Measurements from ENCODE around the gene ALCAM. TPM values are rescaled to one million over a fixed set of nuclear protein-coding genes. Genes with fewer than 3 reads are reported as not detected.

The ALCAM gene
- total and polyA plus RNA-seq, 8 donors: 11.3 to 121 (median 50.7) TPM

GRCh38 chr3:105347625-105348302, 18.9 kb upstream of the ALCAM start:
- H3K27ac ChIP-seq: no peak overlapping the region
- H3K36me3 ChIP-seq: no peaks in the 10 kb centered on the region
- no peaks in the 10 kb centered on the region for H3K27me3 ChIP-seq
- no peak overlapping the region for H3K4me3 ChIP-seq
- no peaks in the 10 kb centered on the region for H3K4me1 ChIP-seq
- DNase-seq: no peak
- WGBS, 5 donors: 89 to 97% (median 93%) methylated on average over 3 of the region's 3 CpGs
- H3K9me3 ChIP-seq: no peaks in the 10 kb centered on the region
- TF ChIP-seq, protein P1, sequence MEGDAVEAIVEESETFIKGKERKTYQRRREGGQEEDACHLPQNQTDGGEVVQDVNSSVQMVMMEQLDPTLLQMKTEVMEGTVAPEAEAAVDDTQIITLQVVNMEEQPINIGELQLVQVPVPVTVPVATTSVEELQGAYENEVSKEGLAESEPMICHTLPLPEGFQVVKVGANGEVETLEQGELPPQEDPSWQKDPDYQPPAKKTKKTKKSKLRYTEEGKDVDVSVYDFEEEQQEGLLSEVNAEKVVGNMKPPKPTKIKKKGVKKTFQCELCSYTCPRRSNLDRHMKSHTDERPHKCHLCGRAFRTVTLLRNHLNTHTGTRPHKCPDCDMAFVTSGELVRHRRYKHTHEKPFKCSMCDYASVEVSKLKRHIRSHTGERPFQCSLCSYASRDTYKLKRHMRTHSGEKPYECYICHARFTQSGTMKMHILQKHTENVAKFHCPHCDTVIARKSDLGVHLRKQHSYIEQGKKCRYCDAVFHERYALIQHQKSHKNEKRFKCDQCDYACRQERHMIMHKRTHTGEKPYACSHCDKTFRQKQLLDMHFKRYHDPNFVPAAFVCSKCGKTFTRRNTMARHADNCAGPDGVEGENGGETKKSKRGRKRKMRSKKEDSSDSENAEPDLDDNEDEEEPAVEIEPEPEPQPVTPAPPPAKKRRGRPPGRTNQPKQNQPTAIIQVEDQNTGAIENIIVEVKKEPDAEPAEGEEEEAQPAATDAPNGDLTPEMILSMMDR (IDR thresholded peaks at IDR 0.05): no peak
- TF ChIP-seq POLR2A (IDR thresholded peaks at IDR 0.05) (no peak), EP300 (IDR thresholded peaks at IDR 0.05) (no peak), POLR2AphosphoS5 (IDR thresholded peaks at IDR 0.05) (no peak)
- intact Hi-C loops (cut with DNase I; ENCODE audit: low total_unique reads): no loop called here

DNA sequence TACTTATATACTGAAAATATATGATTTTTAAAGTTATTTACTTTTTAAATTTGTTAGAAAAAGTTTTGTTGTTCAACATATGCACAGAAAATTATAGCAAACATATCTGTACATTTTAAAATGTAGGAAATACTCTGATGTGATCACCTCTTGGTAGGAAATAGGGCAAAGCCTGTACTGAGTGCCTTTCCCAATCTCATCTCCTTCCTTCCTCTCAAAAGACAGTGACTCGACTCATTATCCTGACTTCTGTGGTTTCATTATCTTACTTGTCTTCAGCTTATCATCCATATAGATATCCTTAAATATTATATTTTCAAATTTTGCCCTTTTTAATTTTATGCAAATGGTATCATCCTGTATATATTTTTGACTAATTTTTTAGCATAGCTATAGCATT, 18.4 kb upstream of the ALCAM start:
- H3K4me3 ChIP-seq: no peak overlapping the region
- H3K27me3 ChIP-seq: peaks cover 0 to under 1% (median 0%) of the 10 kb centered on the region in 3 donors
- H3K36me3 ChIP-seq: no peaks in the 10 kb centered on the region
- no peak overlapping the region for H3K27ac ChIP-seq
- no peak for TF ChIP-seq POLR2A (IDR thresholded peaks at IDR 0.05)
- no peak for DNase-seq
- no peaks in the 10 kb centered on the region for H3K9me3 ChIP-seq
- intact Hi-C loops (cut with DNase I; ENCODE audit: low total_unique reads): no loop called here
- 53 to 83% (median 74%) methylated on average over 1 of the region's 1 CpG for WGBS, 5 donors
- H3K4me1 ChIP-seq: peaks cover 0 to 1% (median under 1%) of the 10 kb centered on the region in 4 donors

- peaks cover 0 to 14% (median 9%) of the 10 kb centered on the region in 3 donors for H3K27me3 ChIP-seq
- H3K4me3 ChIP-seq: no peak overlapping the region
- H3K4me1 ChIP-seq: peaks cover 0 to 10% (median 3%) of the 10 kb centered on the region in 4 donors
- no peak overlapping the region for H3K27ac ChIP-seq
- H3K9me3 ChIP-seq: no peaks in the 10 kb centered on the region
- H3K36me3 ChIP-seq: no peaks in the 10 kb centered on the region
- no peak for TF ChIP-seq EP300 (IDR thresholded peaks at IDR 0.05)
- TF ChIP-seq, protein P1 (IDR thresholded peaks at IDR 0.05): no peak
- no peak for TF ChIP-seq POLR2AphosphoS5 (IDR thresholded peaks at IDR 0.05)
- no peak for TF ChIP-seq POLR2A (IDR thresholded peaks at IDR 0.05)
- WGBS, 5 donors: 53 to 76% (median 53%) methylated on average over 2 of the region's 2 CpGs
- intact Hi-C loops (cut with DNase I; ENCODE audit: low total_unique reads): no loop called here
- no peak for DNase-seq
Observed at GRCh38 chr3:105349684-105350387, 16.9 kb upstream of the ALCAM start.

DNA sequence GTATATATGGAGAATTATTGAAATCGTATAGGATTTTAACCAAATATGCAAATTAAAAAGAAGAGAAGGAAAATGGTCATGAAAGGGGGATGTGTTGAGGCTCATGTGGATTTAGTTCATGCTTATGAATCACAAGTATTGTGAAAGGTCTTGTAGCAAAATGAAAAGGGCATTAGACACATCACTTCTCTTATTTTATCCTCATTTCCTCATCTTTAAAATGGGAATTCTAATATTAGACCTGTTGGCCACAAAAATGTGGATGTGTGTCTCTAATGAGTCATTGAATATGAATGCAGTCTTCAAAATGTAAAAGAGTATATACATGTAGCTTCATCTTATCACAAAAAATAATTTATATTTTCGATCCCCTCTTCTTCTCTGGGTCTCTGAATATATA, 14.9 kb upstream of the ALCAM start:
- DNase-seq: no peak
- Histone ChIP-seq H3K36me3 (no peaks in the 10 kb centered on the region), H3K27me3 (peaks cover 0 to 14% (median 9%) of the 10 kb centered on the region in 3 donors), H3K4me1 (peaks cover 0 to 10% (median 3%) of the 10 kb centered on the region in 4 donors), H3K4me3 (no peak overlapping the region), H3K9me3 (no peaks in the 10 kb centered on the region), H3K27ac (no peak overlapping the region)
- intact Hi-C loops (cut with DNase I; ENCODE audit: low total_unique reads): no loop called here
- no peak for TF ChIP-seq EP300 (IDR thresholded peaks at IDR 0.05)
- no peak for TF ChIP-seq POLR2AphosphoS5 (IDR thresholded peaks at IDR 0.05)
- TF ChIP-seq POLR2A (IDR thresholded peaks at IDR 0.05): no peak
- WGBS, 5 donors: 80 to 90% (median 88%) methylated on average over 2 of the region's 2 CpGs

- Histone ChIP-seq H3K27ac (no peak overlapping the region), H3K4me1 (peaks cover 0 to 10% (median 3%) of the 10 kb centered on the region in 4 donors), H3K36me3 (no peaks in the 10 kb centered on the region), H3K4me3 (no peak overlapping the region), H3K9me3 (no peaks in the 10 kb centered on the region), H3K27me3 (peaks cover 0 to 14% (median 9%) of the 10 kb centered on the region in 3 donors)
- TF ChIP-seq POLR2AphosphoS5 (IDR thresholded peaks at IDR 0.05): no peak
- TF ChIP-seq, protein P1 (IDR thresholded peaks at IDR 0.05): no peak
- TF ChIP-seq POLR2A (IDR thresholded peaks at IDR 0.05): no peak
- TF ChIP-seq EP300 (IDR thresholded peaks at IDR 0.05): no peak
- DNase-seq: no peak
- 86 to 95% (median 89%) methylated on average over 4 of the region's 4 CpGs for WGBS, 5 donors
- intact Hi-C loops (cut with DNase I; ENCODE audit: low total_unique reads): no loop called here
Observed at GRCh38 chr3:105352976-105353375, 13.7 kb upstream of the ALCAM start.

Measured in stomach (tissue), 9 donors.